Ovary (tissue), 9 donors: ENCODE data around the gene MRAS. TPM values are rescaled to one million over a fixed set of nuclear protein-coding genes. Genes with fewer than 3 reads are reported as not detected.
"Not testable (repeated sequence)": the region's sequence is repeated elsewhere in the genome, so short reads cannot be mapped to it uniquely, and the experiment has no call there.

Source experiments
- DNase-seq, 5 donors: peaks; one replicate each; pipeline ENCODE4 v3.0.0-alpha.2; 2019 to 2020
- H3K27ac ChIP-seq, 2 donors: fragments of 200-600 bp; one replicate each; pipeline versions ENCODE4 v1.5.1 to v1.8.0; 2019 to 2022
- H3K27me3 ChIP-seq: fragments of 200-600 bp; one replicate; pipeline ENCODE4 v1.8.0; 2022
- H3K36me3 ChIP-seq: fragments of 200-600 bp; sonication (generic); one replicate; pipeline ENCODE4 v1.5.1; 2019
- H3K4me1 ChIP-seq: one replicate; pipeline ENCODE4 v1.8.1; 2013; ENCODE audit warnings: mild to moderate bottlenecking, moderate library complexity; ENCODE audit not compliant: insufficient read depth
- H3K4me3 ChIP-seq: fragments of 200-600 bp; sonication (generic); one replicate; pipeline ENCODE4 v1.5.1; 2017
- H3K9me3 ChIP-seq, 2 donors: fragments of 200-600 bp in 1 of 2; sonication (generic) in 1 of 2; one replicate each; pipeline versions ENCODE4 v1.5.1 to v1.8.1; 2013 to 2019; ENCODE audit warnings: mild to moderate bottlenecking in 1 of 2, moderate library complexity in 1 of 2
- EP300 ChIP-seq: sonication (generic); formaldehyde crosslinking; IDR thresholded peaks from one replicate; pipeline ENCODE4 v1.6.1; 2017; ENCODE audit warnings: antibody characterized with exemption
- POLR2A ChIP-seq: fragments of 450-650 bp; IDR thresholded peaks from one replicate; pipeline ENCODE4 v1.6.1; 2017; ENCODE audit warnings: antibody characterized with exemption, mild to moderate bottlenecking, moderate library complexity
- WGBS, 3 donors: extraction: QIAGEN DNeasy Blood & Tissue Kit in 1 of 3; methylation state at CpG; one replicate each; pipeline versions ENCODE4 v1.1.5 to v1.1.7; 2013 to 2017; 5-methylcytosine and 5-hydroxymethylcytosine counted together
- intact Hi-C, 4 donors: fragments of 100-400 bp; cut with DNase I; formaldehyde crosslinking; loops; one replicate each; pipeline versions ENCODE4 v1.11.0 to v1.15.1; 2022 to 2023
- polyA plus RNA-seq, 2 donors: library from polyadenylated mRNA; stranded (reverse); fragments of 200-250 nt in 1 of 2; fragments of 350-450 nt in 1 of 2; fragmentation: Illumina TruSeq in 1 of 2; extraction: RNeasy Lipid Tissue Mini Kit (QIAGEN cat#74804) in 1 of 2; gene quantifications; one replicate each; pipeline ENCODE4 v1.2.3, GENCODE V29; 2013 to 2014
- total RNA-seq, 7 donors: library from RNA; depleted of rRNA in 2 of 7; stranded (reverse); fragments of >200 nt in 2 of 7; fragmentation: NEBNext Ultra II Directional in 3 of 7; extraction: Animal tissue kit (Norgen Biotek cat#: 25700) in 3 of 7; gene quantifications; one replicate each; pipeline versions ENCODE4 v1.1.0 to v1.2.4, GENCODE V29; 2016 to 2023
- TF ChIP-seq, protein P1 (sequence below), 3 donors: fragments of 450-650 bp in 2 of 3; fragments of 200-600 bp in 1 of 3; IDR thresholded peaks; one replicate each; pipeline versions ENCODE4 v1.5.1 to v1.8.0; 2016 to 2022; ENCODE audit warnings: antibody characterized with exemption in 3 of 3, mild to moderate bottlenecking in 1 of 3
- donor health status: DM: no; HTN: no; CAD: no; lungs with moderate emphysema.
- donor health status: DM: no; HTN: no; CAD: no.
- donor health status: Bipolar disorder and iron deficiency.
- donor health status: DM: yes; HTN: yes; CAD: no.
- donor health status: DM: no; HTN: no; CAD: no.
- donor health status: DM: yes; HTN: yes; CAD: no.

Gene MRAS
- total and polyA plus RNA-seq, 9 donors, result 35.9 to 148 (median 80.5) TPM

DNA sequence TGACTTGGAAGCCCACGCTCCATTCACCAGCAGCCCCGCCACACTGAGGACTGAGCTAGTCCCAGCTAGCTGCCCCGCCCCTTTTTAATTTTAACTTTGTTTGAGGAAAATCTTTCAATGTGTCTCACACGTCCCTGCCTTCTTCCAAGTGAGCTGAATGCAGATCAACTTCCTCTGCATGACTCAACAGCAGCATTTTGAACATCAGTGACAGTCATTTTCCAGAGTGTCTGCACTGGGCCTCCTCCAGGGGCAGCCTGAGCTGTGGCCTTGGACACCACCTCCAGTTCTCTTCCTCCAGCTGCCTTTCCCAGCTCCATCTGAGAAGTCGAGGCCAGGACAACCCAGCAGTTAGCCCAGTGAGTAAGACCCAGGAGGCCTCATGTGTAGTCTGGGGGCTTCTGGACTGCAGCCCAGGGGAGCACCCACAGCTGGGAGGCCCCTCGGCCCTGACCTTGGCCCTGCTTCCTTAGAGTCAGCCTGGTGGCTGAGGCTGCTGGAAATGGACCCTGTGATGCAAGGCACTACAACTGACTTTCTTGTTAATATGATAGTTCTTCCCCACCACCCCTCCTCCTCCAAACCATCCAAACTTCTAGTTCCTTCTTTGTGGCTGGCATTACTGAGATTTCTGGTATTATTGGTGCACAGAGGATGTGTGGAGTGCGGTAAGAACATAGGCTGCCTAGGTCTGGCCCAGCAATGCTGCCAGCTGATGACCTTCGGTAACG lies 64.6 kb downstream of the MRAS start:
- Histone ChIP-seq H3K9me3 (no peaks in the 10 kb centered on the region), H3K4me1 (no peaks in the 10 kb centered on the region), H3K27me3 (no peaks in the 10 kb centered on the region), H3K36me3 (no peaks in the 10 kb centered on the region), H3K4me3 (no peak overlapping the region), H3K27ac (no peak overlapping the region)
- 54 to 58% (median 56%) methylated on average over 9 of the region's 9 CpGs for WGBS, 3 donors
- TF ChIP-seq, protein P1, sequence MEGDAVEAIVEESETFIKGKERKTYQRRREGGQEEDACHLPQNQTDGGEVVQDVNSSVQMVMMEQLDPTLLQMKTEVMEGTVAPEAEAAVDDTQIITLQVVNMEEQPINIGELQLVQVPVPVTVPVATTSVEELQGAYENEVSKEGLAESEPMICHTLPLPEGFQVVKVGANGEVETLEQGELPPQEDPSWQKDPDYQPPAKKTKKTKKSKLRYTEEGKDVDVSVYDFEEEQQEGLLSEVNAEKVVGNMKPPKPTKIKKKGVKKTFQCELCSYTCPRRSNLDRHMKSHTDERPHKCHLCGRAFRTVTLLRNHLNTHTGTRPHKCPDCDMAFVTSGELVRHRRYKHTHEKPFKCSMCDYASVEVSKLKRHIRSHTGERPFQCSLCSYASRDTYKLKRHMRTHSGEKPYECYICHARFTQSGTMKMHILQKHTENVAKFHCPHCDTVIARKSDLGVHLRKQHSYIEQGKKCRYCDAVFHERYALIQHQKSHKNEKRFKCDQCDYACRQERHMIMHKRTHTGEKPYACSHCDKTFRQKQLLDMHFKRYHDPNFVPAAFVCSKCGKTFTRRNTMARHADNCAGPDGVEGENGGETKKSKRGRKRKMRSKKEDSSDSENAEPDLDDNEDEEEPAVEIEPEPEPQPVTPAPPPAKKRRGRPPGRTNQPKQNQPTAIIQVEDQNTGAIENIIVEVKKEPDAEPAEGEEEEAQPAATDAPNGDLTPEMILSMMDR (IDR thresholded peaks at IDR 0.05), result no peak
- TF ChIP-seq EP300 (no peak), POLR2A (no peak)
- no peak for DNase-seq
- intact Hi-C loops, result loop anchor here in 1 of 4 donors (5.0 kb wide), 1 partner anchor 81 kb away; no protein-coding TSS in a partner anchor

DNA sequence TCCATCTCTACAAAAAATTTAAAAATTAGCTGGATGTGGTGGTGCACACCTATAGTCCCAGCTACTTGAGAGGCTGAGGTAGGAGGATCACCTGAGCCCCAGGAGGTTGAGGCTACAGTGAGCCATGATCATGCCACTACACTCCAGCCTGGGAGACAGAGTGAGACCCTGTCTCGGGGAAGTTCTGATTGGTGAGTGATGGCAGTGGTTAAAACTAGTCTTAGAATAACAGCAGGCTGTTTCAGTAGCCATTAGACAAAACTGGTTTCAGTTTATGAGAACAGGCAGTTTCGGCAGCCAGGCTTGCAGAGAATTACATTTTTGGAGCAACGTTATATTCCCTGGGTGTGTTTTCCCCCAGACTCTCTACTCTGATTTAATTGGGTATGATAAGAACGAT lies 67.9 kb downstream of the MRAS start:
- intact Hi-C loops, result loop anchor here in 2 of 4 donors (5.0 kb wide), 2 partner anchors 84 to 506 kb away; no protein-coding TSS in a partner anchor
- DNase-seq, result not testable (repeated sequence)

DNA sequence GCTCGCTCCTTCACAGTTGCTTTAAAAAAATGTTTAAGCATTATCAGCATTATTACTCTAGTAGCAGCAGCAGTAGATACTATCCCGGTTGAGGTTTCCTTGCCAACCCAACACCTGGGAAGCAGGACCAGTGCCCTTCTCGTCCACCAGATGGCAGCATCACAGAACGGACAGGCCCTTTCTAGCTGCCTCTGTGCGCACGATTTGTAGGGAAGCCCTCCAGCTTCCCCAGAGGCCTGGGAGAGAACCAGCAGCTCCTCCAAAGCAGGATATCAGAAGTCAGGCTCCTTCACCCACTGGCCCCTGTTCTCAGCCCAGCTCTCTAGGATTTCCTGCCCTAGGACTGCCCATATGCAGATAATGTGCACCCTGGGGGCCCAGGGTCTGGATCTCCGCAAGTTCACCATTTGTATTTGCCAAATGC lies 69.2 kb downstream of the MRAS start:
- TF ChIP-seq, protein P1 (IDR thresholded peaks at IDR 0.05), result peak; percentile 70 to 77 (median 76)
- TF ChIP-seq EP300, result no peak
- no peak for TF ChIP-seq POLR2A
- 17 to 19% (median 18%) methylated on average over 7 of the region's 7 CpGs for WGBS, 3 donors

More for the DNA sequence above, 67.9 kb downstream of the MRAS start:
- H3K4me1 ChIP-seq, H3K36me3 ChIP-seq, H3K4me3 ChIP-seq, H3K27me3 ChIP-seq, H3K9me3 ChIP-seq, H3K27ac ChIP-seq: not testable (repeated sequence)
- 69 to 75% (median 71%) methylated on average over 4 of the region's 4 CpGs for WGBS, 3 donors

DNA sequence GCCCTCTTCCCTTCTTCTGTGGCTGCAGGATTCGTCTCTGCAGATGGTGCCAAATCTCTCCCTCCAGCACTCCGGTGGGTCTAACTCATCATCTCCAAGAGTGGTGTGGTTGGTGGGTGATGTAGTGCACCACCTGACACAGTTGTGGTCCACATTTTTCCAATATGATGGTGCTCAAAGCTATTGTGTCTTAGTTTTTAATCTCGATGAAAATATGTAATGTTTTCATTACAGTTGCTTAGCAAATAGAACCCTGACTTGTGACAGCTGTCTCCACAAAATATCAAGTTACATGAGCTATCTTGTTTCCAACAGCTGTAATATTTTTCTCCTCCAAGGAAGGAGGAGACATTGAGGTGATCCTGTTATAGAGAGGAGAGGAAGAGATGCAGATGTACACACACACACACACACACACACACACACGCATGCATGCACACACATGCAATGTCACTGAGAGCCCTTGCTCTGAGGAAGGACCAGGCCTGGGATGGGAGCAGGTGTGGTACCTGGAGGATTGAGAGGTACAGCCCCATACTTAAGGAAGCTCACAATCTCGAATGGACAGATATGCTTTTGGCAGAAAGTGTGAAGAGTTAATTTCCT lies 70.3 kb downstream of the MRAS start:
- Histone ChIP-seq H3K36me3 (no peaks in the 10 kb centered on the region), H3K4me1 (no peaks in the 10 kb centered on the region), H3K4me3 (no peak overlapping the region), H3K9me3 (no peaks in the 10 kb centered on the region), H3K27me3 (no peaks in the 10 kb centered on the region), H3K27ac (no peak overlapping the region)
- DNase-seq, result no peak
- WGBS, 3 donors, result 28 to 51% (median 39%) methylated on average over 5 of the region's 5 CpGs
- intact Hi-C loops, result loop anchor here in 2 of 4 donors (5.0 kb wide), 2 partner anchors 86 to 504 kb away; no protein-coding TSS in a partner anchor
- TF ChIP-seq, protein P1 (IDR thresholded peaks at IDR 0.05), result no peak
- TF ChIP-seq EP300, result no peak
- no peak for TF ChIP-seq POLR2A

More for the DNA sequence above, 69.2 kb downstream of the MRAS start:
- intact Hi-C loops, result loop anchor here in 2 of 4 donors (5.0 kb wide), 2 partner anchors 85 to 505 kb away; no protein-coding TSS in a partner anchor
- Histone ChIP-seq H3K27ac (no peak overlapping the region), H3K36me3 (no peaks in the 10 kb centered on the region), H3K9me3 (no peaks in the 10 kb centered on the region), H3K4me3 (no peak overlapping the region), H3K4me1 (no peaks in the 10 kb centered on the region), H3K27me3 (no peaks in the 10 kb centered on the region)
- peak; percentile 78 to 85 (median 82) for DNase-seq
